HepG2 (cell line): Measurements from ENCODE around the gene HOMEZ. TPM values are rescaled to one million over a fixed set of nuclear protein-coding genes. Genes with fewer than 3 reads are reported as not detected.

ENCODE experiments used
- ADNP ChIP-seq: sonication (generic); formaldehyde crosslinking; IDR thresholded peaks from 2 replicates; pipeline ENCODE4 v1.4.0; 2020; ENCODE audit warnings: missing genetic modification reagents
- GATAD2A ChIP-seq: IDR thresholded peaks from 2 replicates; pipeline ENCODE4 v1.6.1; 2016
- MEF2D ChIP-seq: sonication (generic); formaldehyde crosslinking; IDR thresholded peaks from 2 replicates; pipeline ENCODE4 v1.5.1; 2020; ENCODE audit warnings: mild to moderate bottlenecking, missing genetic modification reagents
- MYPOP ChIP-seq: sonication (generic); formaldehyde crosslinking; IDR thresholded peaks from 2 replicates; pipeline ENCODE4 v1.8.1; 2023; ENCODE audit warnings: mild to moderate bottlenecking, moderate library complexity, missing genetic modification reagents
- NFRKB ChIP-seq: fragments of 450-650 bp; IDR thresholded peaks from 2 replicates; pipeline ENCODE4 v1.6.1; 2017
- RCOR2 ChIP-seq: IDR thresholded peaks from 2 replicates; pipeline ENCODE4 v1.6.1; 2016; ENCODE audit warnings: missing biosample characterization, missing genetic modification reagents
- SKI ChIP-seq: fragments of 450-650 bp; IDR thresholded peaks from one replicate; pipeline ENCODE4 v1.6.1; 2018; ENCODE audit warnings: mild to moderate bottlenecking; ENCODE audit not compliant: partially characterized antibody
- ZIK1 ChIP-seq: sonication (generic); formaldehyde crosslinking; IDR thresholded peaks from 2 replicates; pipeline ENCODE4 v1.5.0; 2020; ENCODE audit warnings: mild to moderate bottlenecking, low read depth, missing genetic modification reagents, borderline replicate concordance
- ZNF207 ChIP-seq: fragments of 450-650 bp; IDR thresholded peaks from 2 replicates; pipeline ENCODE4 v1.6.1; 2016; ENCODE audit warnings: antibody characterized with exemption, borderline replicate concordance
- ZNF280D ChIP-seq: sonication (generic); formaldehyde crosslinking; IDR thresholded peaks from 2 replicates; pipeline ENCODE4 v1.5.1; 2020; ENCODE audit warnings: mild to moderate bottlenecking, missing genetic modification reagents
- ZNF432 ChIP-seq: sonication (generic); formaldehyde crosslinking; IDR thresholded peaks from 2 replicates; pipeline ENCODE4 v1.5.0; 2020; ENCODE audit warnings: missing genetic modification reagents, mild to moderate bottlenecking, borderline replicate concordance
- ZNF569 ChIP-seq: sonication (generic); formaldehyde crosslinking; IDR thresholded peaks from 2 replicates; pipeline ENCODE4 v1.5.0; 2020; ENCODE audit warnings: mild to moderate bottlenecking, missing genetic modification reagents, moderate library complexity, borderline replicate concordance
- ZNF670 ChIP-seq: sonication (generic); formaldehyde crosslinking; IDR thresholded peaks from 2 replicates; pipeline ENCODE4 v1.8.0; 2022; ENCODE audit warnings: mild to moderate bottlenecking, missing genetic modification reagents, borderline replicate concordance
- ZNF687 ChIP-seq: sonication (generic); formaldehyde crosslinking; IDR thresholded peaks from 2 replicates; pipeline ENCODE4 v1.5.1; 2020; ENCODE audit warnings: mild to moderate bottlenecking, missing genetic modification reagents, moderate library complexity
- ZNF781 ChIP-seq: sonication (generic); formaldehyde crosslinking; IDR thresholded peaks from 2 replicates; pipeline ENCODE4 v1.5.1; 2020; ENCODE audit warnings: borderline replicate concordance, mild to moderate bottlenecking, missing genetic modification reagents; ENCODE audit errors: not compliant biosample characterization
- ZNF788 ChIP-seq: sonication (generic); formaldehyde crosslinking; IDR thresholded peaks from 2 replicates; pipeline ENCODE4 v1.5.0; 2020; ENCODE audit warnings: mild to moderate bottlenecking, missing genetic modification reagents, borderline replicate concordance
- polyA plus RNA-seq, 8 experiments: library from polyadenylated mRNA; depleted of rRNA in 3 of 8; stranded (reverse) in 7 of 8; unstranded in 1 of 8; fragments of >200 nt; fragmentation: Illumina TruSeq in 4 of 8; extraction: Trizol in 4 of 8; gene quantifications; 2 replicates each; pipeline versions ENCODE4 v1.2.1 to v1.2.3, GENCODE V29; 2011 to 2016; ENCODE audit warnings: low read depth in 4 of 8, missing spikeins in 1 of 8, mixed read lengths in 1 of 8; ENCODE audit not compliant: insufficient read depth in 1 of 8
- total RNA-seq, 5 experiments: library from RNA; depleted of rRNA; stranded (reverse); fragments of >200 nt; fragmentation: Illumina TruSeq; extraction: Trizol; gene quantifications; 2 replicates each; pipeline ENCODE4 v1.2.3, GENCODE V29; 2016; ENCODE audit warnings: low read depth in 1 of 5

Gene HOMEZ
- total and polyA plus RNA-seq, 2 of the 13 experiments (the other 11 are each of a cell fraction or from before 2014, with no cell fraction given): 14.5 to 31.8 TPM

GRCh38 chr14:23320584-23321571 is 34.9 kb upstream of the HOMEZ start, which contains the start of gene PABPN1 (continued):
- TF ChIP-seq ZNF687 (CRISPR knock-in tag): peak; percentile 99
- peak; percentile 98 for TF ChIP-seq MEF2D
- peak; percentile 87 for TF ChIP-seq ZIK1 (CRISPR knock-in tag)
- peak; percentile 97 for TF ChIP-seq ZNF781 (CRISPR knock-in tag)
- peak; percentile 97 for TF ChIP-seq NFRKB
- no peak for TF ChIP-seq ZNF207
- peak; percentile 91 for TF ChIP-seq ZNF788 (CRISPR knock-in tag)
- no peak for TF ChIP-seq SKI
- no peak for TF ChIP-seq MYPOP
- peak; percentile 77; the same call in 1 of the 2 replicates for TF ChIP-seq ZNF569 (CRISPR knock-in tag)
- TF ChIP-seq ZNF280D: peak; percentile 100
- TF ChIP-seq ZNF670 (CRISPR knock-in tag): peak; percentile 98
- TF ChIP-seq ADNP: no peak
- TF ChIP-seq RCOR2: peak; percentile 38; the same call in 1 of the 2 replicates
- no peak for TF ChIP-seq ZNF432 (CRISPR knock-in tag)
- TF ChIP-seq GATAD2A (CRISPR knock-in tag): peak; percentile 91
